ENCODE data around the gene KLF13. TPM values are rescaled to one million over a fixed set of nuclear protein-coding genes. Genes with fewer than 3 reads are reported as not detected.

KLF13 gene
- total and polyA plus RNA-seq, 7 experiments from 2014 or later, result 42.4 to 256 (median 194) TPM

DNA sequence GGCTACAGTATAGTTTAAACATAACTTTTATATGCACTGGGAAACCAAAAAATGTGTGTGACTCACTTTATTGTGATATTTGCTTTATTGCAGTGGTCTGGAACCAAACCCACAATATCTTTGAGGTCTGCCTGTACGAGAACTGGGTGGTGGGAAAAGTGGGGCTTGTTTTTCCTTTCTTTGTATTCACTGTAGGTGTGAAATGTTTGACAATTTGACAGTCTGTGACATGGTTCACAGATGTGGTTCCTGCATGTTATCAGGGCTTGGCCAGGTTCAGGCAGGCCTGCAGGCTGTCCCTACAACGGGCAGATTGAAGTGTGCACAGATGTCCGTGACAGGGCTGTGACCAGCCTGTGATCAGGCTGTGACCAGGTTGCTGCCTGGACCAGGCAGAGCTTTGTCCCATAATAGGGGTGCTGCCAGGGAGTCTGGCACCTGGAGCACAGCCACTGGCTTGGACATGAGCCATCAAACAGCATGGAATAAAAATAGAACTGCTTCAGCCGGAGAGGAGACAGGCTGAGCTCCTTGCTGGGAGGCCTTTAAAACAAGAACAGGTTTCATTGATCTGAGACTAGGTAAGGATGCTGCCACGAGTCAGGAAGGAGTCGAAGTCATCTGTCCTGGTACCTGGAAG lies 61.0 kb downstream of the KLF13 start:
- ATAC-seq (peak; percentile 34), DNase-seq (peak in 1 of 9 donors; percentile 31)
- Mint-ChIP-seq H3K36me3 (peaks cover 0 to 42% (median 4%) of the 10 kb centered on the region in 5 donors), H3K4me3 (peak overlapping the region; percentile 42 to 81 (median 57)), H3K27ac (peak overlapping the region; percentile 46 to 90 (median 76)), H3K4me1 (peaks cover 35 to 78% (median 62%) of the 10 kb centered on the region in 7 donors), H3K27me3 (no peaks in the 10 kb centered on the region), H3K9me3 (peaks cover 0 to 6% (median 0%) of the 10 kb centered on the region in 11 donors)
- H3K27ac ChIP-seq (ENCODE audit: low read depth, low read length), result peak overlapping the region; percentile 43
- H3K4me3 ChIP-seq (ENCODE audit: low read length), result no peak overlapping the region
- ChIA-PET POLR2A (interaction anchor here (0.7 to 0.9 kb wide), 2 partner anchors 51 to 55 kb away, joined by 3 read pairs; no protein-coding TSS in a partner anchor), CTCF (interaction anchor here (1.0 kb wide), 1 partner anchor 26 kb away, joined by 7 read pairs; no protein-coding TSS in a partner anchor)
- intact Hi-C loops (cut with micrococcal nuclease), result loop anchor here (1.0 to 5.0 kb wide), 6 partner anchors 9 to 100 kb away; no protein-coding TSS in a partner anchor
- no peaks in the 10 kb centered on the region for H3K36me3 ChIP-seq (ENCODE audit: control insufficient read depth in 2 of 3, insufficient read depth in 3 of 3, low read length in 3 of 3)
- no peaks in the 10 kb centered on the region for H3K27me3 ChIP-seq (ENCODE audit: control insufficient read depth in 2 of 2, insufficient read depth in 2 of 2, low read length in 2 of 2)
- H3K9me3 ChIP-seq (ENCODE audit: control insufficient read depth in 2 of 3, low read length in 3 of 3), result no peaks in the 10 kb centered on the region
- peaks cover 35 to 54% of the 10 kb centered on the region in 2 donors for H3K4me1 ChIP-seq (ENCODE audit: control insufficient read depth in 2 of 2, insufficient read depth in 2 of 2, low read length in 2 of 2)

DNA sequence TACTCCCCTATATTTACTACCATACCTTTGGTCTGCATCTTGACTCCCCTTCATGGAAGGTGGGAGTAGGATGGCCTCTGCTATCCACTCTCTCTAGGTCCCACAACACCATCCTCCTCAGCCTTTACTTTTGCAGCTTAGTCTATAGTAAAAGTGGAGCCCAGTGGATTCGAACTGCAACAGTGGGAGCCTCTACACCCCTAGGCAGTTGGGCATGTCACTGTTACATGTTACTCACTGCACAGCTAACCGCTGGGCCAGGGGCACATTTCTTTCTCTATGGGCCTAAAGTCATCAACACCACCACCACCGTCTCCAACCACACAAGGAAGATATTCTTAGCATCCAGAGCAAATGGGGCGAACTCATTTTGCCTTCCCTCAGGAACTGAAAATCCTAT lies 62.9 kb downstream of the KLF13 start:
- H3K4me1 Mint-ChIP-seq, result peaks cover 38 to 76% (median 64%) of the 10 kb centered on the region in 7 donors
- DNase-seq (peak in 1 of 9 donors; percentile 16), ATAC-seq (no peak)
- H3K36me3 Mint-ChIP-seq, result peaks cover 0 to 35% (median 4%) of the 10 kb centered on the region in 5 donors
- Histone ChIP-seq H3K36me3 (ENCODE audit: control insufficient read depth in 2 of 3, insufficient read depth in 3 of 3, low read length in 3 of 3) (no peaks in the 10 kb centered on the region), H3K4me3 (ENCODE audit: low read length) (no peak overlapping the region), H3K27me3 (ENCODE audit: control insufficient read depth in 2 of 2, insufficient read depth in 2 of 2, low read length in 2 of 2) (no peaks in the 10 kb centered on the region), H3K9me3 (ENCODE audit: control insufficient read depth in 2 of 3, low read length in 3 of 3) (no peaks in the 10 kb centered on the region), H3K27ac (ENCODE audit: low read depth, low read length) (no peak overlapping the region), H3K4me1 (ENCODE audit: control insufficient read depth in 2 of 2, insufficient read depth in 2 of 2, low read length in 2 of 2) (peaks cover 35 to 54% of the 10 kb centered on the region in 2 donors)
- CTCF ChIA-PET, result interaction anchor here (1.1 to 1.9 kb wide), 3 partner anchors 45 to 174 kb away, joined by 3 to 7 read pairs (median 4); no protein-coding TSS in a partner anchor
- H3K27ac Mint-ChIP-seq, result peak overlapping the region; percentile 4 to 81 (median 53)
- peak overlapping the region in 6 of 10 donors; percentile 1 to 66 (median 44) for H3K4me3 Mint-ChIP-seq
- intact Hi-C loops (cut with micrococcal nuclease), result loop anchor here (5.0 kb wide), 2 partner anchors 93 to 98 kb away; no protein-coding TSS in a partner anchor
- POLR2A ChIA-PET, result interaction anchor here (0.7 to 1.5 kb wide), 8 partner anchors 25 to 93 kb away, joined by 3 to 5 read pairs (median 4); partner anchors contain the start of gene KLF13
- peaks cover 0 to 6% (median 0%) of the 10 kb centered on the region in 11 donors for H3K9me3 Mint-ChIP-seq
- H3K27me3 Mint-ChIP-seq, result no peaks in the 10 kb centered on the region

GRCh38 chr15:31390029-31390428 lies 63.4 kb downstream of the KLF13 start:
- Mint-ChIP-seq H3K9me3 (peaks cover 0 to 6% (median 0%) of the 10 kb centered on the region in 11 donors), H3K4me1 (peaks cover 38 to 75% (median 64%) of the 10 kb centered on the region in 7 donors)
- POLR2A ChIA-PET, result interaction anchor here (0.8 to 1.5 kb wide), 7 partner anchors 17 to 93 kb away, joined by 3 to 5 read pairs (median 4); partner anchors contain the start of gene KLF13

GRCh38 chr15:31390777-31391486 lies 64.3 kb downstream of the KLF13 start:
- no peaks in the 10 kb centered on the region for H3K36me3 ChIP-seq (ENCODE audit: control insufficient read depth in 2 of 3, insufficient read depth in 3 of 3, low read length in 3 of 3)
- H3K4me1 ChIP-seq (ENCODE audit: control insufficient read depth in 2 of 2, insufficient read depth in 2 of 2, low read length in 2 of 2), result peaks cover 24 to 41% of the 10 kb centered on the region in 2 donors
- no peak for DNase-seq
- peak overlapping the region in 8 of 10 donors; percentile 9 to 55 (median 12) for H3K4me3 Mint-ChIP-seq
- H3K27ac ChIP-seq (ENCODE audit: low read depth, low read length), result no peak overlapping the region
- ATAC-seq, result no peak
- no peak overlapping the region for H3K4me3 ChIP-seq (ENCODE audit: low read length)
- no peaks in the 10 kb centered on the region for H3K27me3 ChIP-seq (ENCODE audit: control insufficient read depth in 2 of 2, insufficient read depth in 2 of 2, low read length in 2 of 2)
- intact Hi-C loops (cut with micrococcal nuclease), result loop anchor here in 1 of 2 donors (5.0 kb wide), 1 partner anchor 81 kb away; no protein-coding TSS in a partner anchor
- H3K27me3 Mint-ChIP-seq, result no peaks in the 10 kb centered on the region
- peaks cover 0 to 31% (median 4%) of the 10 kb centered on the region in 5 donors for H3K36me3 Mint-ChIP-seq
- no peaks in the 10 kb centered on the region for H3K9me3 ChIP-seq (ENCODE audit: control insufficient read depth in 2 of 3, low read length in 3 of 3)
- H3K4me1 Mint-ChIP-seq, result peaks cover 32 to 67% (median 55%) of the 10 kb centered on the region in 7 donors
- H3K27ac Mint-ChIP-seq, result peak overlapping the region; percentile 1 to 87 (median 62)
- ChIA-PET CTCF (interaction anchor here (1.4 kb wide), 1 partner anchor 47 kb away, joined by 3 read pairs; no protein-coding TSS in a partner anchor), POLR2A (interaction anchor here (0.9 to 2.8 kb wide), 5 partner anchors 16 to 127 kb away, joined by 3 to 18 read pairs (median 9); no protein-coding TSS in a partner anchor)
- peaks cover 0 to 6% (median 0%) of the 10 kb centered on the region in 11 donors for H3K9me3 Mint-ChIP-seq

More at GRCh38 chr15:31390029-31390428, 63.4 kb downstream of the KLF13 start:
- intact Hi-C loops (cut with micrococcal nuclease), result loop anchor here in 1 of 2 donors (5.0 kb wide), 1 partner anchor 82 kb away; no protein-coding TSS in a partner anchor
- H3K4me1 ChIP-seq (ENCODE audit: control insufficient read depth in 2 of 2, insufficient read depth in 2 of 2, low read length in 2 of 2), result peaks cover 33 to 50% of the 10 kb centered on the region in 2 donors
- no peak for ATAC-seq
- H3K27ac ChIP-seq (ENCODE audit: low read depth, low read length), result no peak overlapping the region
- H3K36me3 ChIP-seq (ENCODE audit: control insufficient read depth in 2 of 3, insufficient read depth in 3 of 3, low read length in 3 of 3), result no peaks in the 10 kb centered on the region
- Mint-ChIP-seq H3K4me3 (peak overlapping the region in 8 of 10 donors; percentile 9 to 55 (median 12)), H3K27me3 (no peaks in the 10 kb centered on the region), H3K27ac (peak overlapping the region; percentile 1 to 87 (median 62)), H3K36me3 (peaks cover 0 to 33% (median 4%) of the 10 kb centered on the region in 5 donors)
- H3K9me3 ChIP-seq (ENCODE audit: control insufficient read depth in 2 of 3, low read length in 3 of 3), result no peaks in the 10 kb centered on the region
- no peak for DNase-seq
- CTCF ChIA-PET, result interaction anchor here (1.1 to 1.9 kb wide), 3 partner anchors 45 to 175 kb away, joined by 3 to 7 read pairs (median 4); no protein-coding TSS in a partner anchor
- no peak overlapping the region for H3K4me3 ChIP-seq (ENCODE audit: low read length)
- H3K27me3 ChIP-seq (ENCODE audit: control insufficient read depth in 2 of 2, insufficient read depth in 2 of 2, low read length in 2 of 2), result no peaks in the 10 kb centered on the region

- DNase-seq (peak; percentile 61 to 87 (median 73)), ATAC-seq (peak; percentile 91)
- ChIA-PET CTCF (interaction anchor here (0.8 to 2.1 kb wide), 5 partner anchors 24 to 46 kb away, joined by 3 to 10 read pairs (median 5); no protein-coding TSS in a partner anchor), POLR2A (interaction anchor here (0.6 to 2.8 kb wide), 17 partner anchors 9 to 128 kb away, joined by 3 to 24 read pairs (median 7); partner anchors contain the start of gene KLF13)
- H3K4me3 Mint-ChIP-seq, result peak overlapping the region; percentile 81 to 95 (median 90)
- peaks cover 0 to 6% (median 0%) of the 10 kb centered on the region in 11 donors for H3K9me3 Mint-ChIP-seq
- no peaks in the 10 kb centered on the region for H3K27me3 Mint-ChIP-seq
- intact Hi-C loops (cut with micrococcal nuclease), result loop anchor here (1.0 to 5.0 kb wide), 8 partner anchors 8 to 80 kb away; partner anchors contain the start of gene KLF13 (in 2 of the 2)
- no peaks in the 10 kb centered on the region for H3K36me3 ChIP-seq (ENCODE audit: control insufficient read depth in 2 of 3, insufficient read depth in 3 of 3, low read length in 3 of 3)
- no peaks in the 10 kb centered on the region for H3K27me3 ChIP-seq (ENCODE audit: control insufficient read depth in 2 of 2, insufficient read depth in 2 of 2, low read length in 2 of 2)
- H3K4me1 ChIP-seq (ENCODE audit: control insufficient read depth in 2 of 2, insufficient read depth in 2 of 2, low read length in 2 of 2), result peaks cover 13 to 30% of the 10 kb centered on the region in 2 donors
- peak overlapping the region; percentile 68 for H3K27ac ChIP-seq (ENCODE audit: low read depth, low read length)
- peak overlapping the region; percentile 79 to 95 (median 88) for H3K27ac Mint-ChIP-seq
- peak overlapping the region; percentile 72 for H3K4me3 ChIP-seq (ENCODE audit: low read length)
- no peaks in the 10 kb centered on the region for H3K9me3 ChIP-seq (ENCODE audit: control insufficient read depth in 2 of 3, low read length in 3 of 3)
- H3K36me3 Mint-ChIP-seq, result peaks cover 0 to 26% (median 4%) of the 10 kb centered on the region in 5 donors
- H3K4me1 Mint-ChIP-seq, result peaks cover 21 to 61% (median 46%) of the 10 kb centered on the region in 7 donors
Observed at GRCh38 chr15:31391687-31392671, 65.3 kb downstream of the KLF13 start.

All from naive thymus-derived CD4-positive, alpha-beta T cell (primary cell).